Suprapubic skin (tissue), 4 donors: ENCODE data around the gene ZBTB20.

Source experiments
- CTCF ChIP-seq, 2 donors: fragments of 200-600 bp in 1 of 2; fragments of 450-650 bp in 1 of 2; sonication (generic) in 1 of 2; IDR thresholded peaks; one replicate each; pipeline ENCODE4 v1.5.1; 2016 to 2019; ENCODE audit warnings: antibody characterized with exemption in 2 of 2, mild to moderate bottlenecking in 1 of 2, moderate library complexity in 1 of 2
- EP300 ChIP-seq: sonication (generic); formaldehyde crosslinking; IDR thresholded peaks from one replicate; pipeline ENCODE4 v1.6.1; 2017; ENCODE audit warnings: antibody characterized with exemption
- POLR2A ChIP-seq, 2 donors: fragments of 450-650 bp; IDR thresholded peaks; one replicate each; pipeline ENCODE4 v1.6.1; 2017; ENCODE audit warnings: antibody characterized with exemption in 2 of 2, mild to moderate bottlenecking in 2 of 2, moderate library complexity in 2 of 2
- POLR2AphosphoS5 ChIP-seq, 3 donors: sonication (generic); formaldehyde crosslinking; IDR thresholded peaks; one replicate each; pipeline ENCODE4 v1.6.1; 2017; ENCODE audit warnings: antibody characterized with exemption in 3 of 3

GRCh38 chr3:115040246-115040645 is 106.8 kb downstream of the ZBTB20 start:
- TF ChIP-seq CTCF (IDR thresholded peaks at IDR 0.05) (no peak), POLR2A (IDR thresholded peaks at IDR 0.05) (no peak), EP300 (no peak), POLR2AphosphoS5 (IDR thresholded peaks at IDR 0.05) (no peak)
